ENCODE data around the gene FAM156B.
"Not testable (repeated sequence)": the region's sequence is repeated elsewhere in the genome, so short reads cannot be mapped to it uniquely, and the experiment has no call there.

The FAM156B gene

DNA sequence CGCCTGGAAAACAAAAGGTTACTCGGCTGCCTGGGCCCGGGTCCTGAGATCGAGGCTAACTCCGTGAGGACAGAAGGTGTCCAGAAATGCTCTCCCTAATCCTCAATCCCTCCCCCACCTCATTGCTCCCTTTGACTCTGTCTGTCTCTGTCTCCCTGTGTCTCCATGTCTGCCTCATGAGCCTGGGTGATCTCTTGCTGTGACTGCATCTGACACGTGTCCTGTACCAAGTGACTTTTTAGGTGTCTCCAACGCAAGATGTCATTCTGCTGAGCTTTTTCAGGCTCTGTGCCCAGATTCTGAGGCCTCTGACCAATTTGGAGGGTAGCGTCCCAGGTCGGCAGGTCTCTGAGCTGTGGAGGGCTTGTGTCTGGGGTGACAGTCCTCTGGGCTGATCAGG is 9.0 kb upstream of the FAM156B start:
- H3K4me3 ChIP-seq; DNase-seq (ENCODE audit: low read depth, low spot score); H3K9me3 ChIP-seq (ENCODE audit: low read depth, low read length); H3K9ac ChIP-seq (ENCODE audit: insufficient read length); H3K27ac ChIP-seq; H3K36me3 ChIP-seq (ENCODE audit: insufficient read depth, low read length): not testable (repeated sequence)

DNA sequence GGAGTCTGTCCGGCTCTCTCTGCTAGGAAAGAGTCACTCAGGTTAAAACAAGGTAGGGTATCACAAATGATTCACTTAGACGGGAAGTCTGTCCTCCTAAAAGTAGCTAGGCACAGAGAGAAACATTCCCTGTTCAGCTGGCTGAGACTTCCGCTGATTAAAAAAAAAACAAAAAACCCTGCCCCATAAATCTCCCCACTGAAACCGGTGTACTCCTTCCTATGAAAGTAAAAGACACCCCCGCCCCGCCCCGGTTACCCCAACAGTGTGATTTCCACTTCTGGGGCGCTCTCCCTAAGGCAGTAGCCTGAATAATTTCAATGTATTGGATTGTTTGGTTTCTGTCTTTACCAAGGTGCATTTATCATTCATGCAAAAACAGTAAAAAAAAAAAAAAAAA is 692 bp upstream of the FAM156B start:
- DNase-seq (ENCODE audit: low read depth, low spot score); H3K36me3 ChIP-seq (ENCODE audit: insufficient read depth, low read length); H3K9me3 ChIP-seq (ENCODE audit: low read depth, low read length); H3K27ac ChIP-seq; H3K9ac ChIP-seq (ENCODE audit: insufficient read length); H3K4me3 ChIP-seq: not testable (repeated sequence)

DNA sequence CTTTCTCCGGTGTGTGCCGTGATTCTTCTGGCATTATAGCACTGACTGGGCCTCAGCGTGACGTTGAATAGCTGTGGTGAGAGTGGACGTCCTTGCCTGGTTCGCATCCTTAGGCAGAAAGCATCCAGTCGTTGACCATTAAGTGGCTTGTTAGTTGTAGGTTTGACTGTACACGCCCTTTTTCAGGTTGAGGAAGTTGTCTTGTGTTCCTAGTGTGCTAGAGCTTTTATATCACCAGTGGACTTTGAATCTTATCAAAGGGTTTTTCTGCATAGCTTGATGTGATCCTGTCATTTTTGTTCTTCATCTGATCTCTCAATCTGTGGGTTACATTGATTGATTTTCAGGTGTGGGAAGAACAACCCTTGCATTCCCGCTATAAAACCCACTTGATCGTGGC is 8.4 kb downstream of the FAM156B start:
- DNase-seq (ENCODE audit: low read depth, low spot score); H3K27ac ChIP-seq; H3K36me3 ChIP-seq (ENCODE audit: insufficient read depth, low read length); H3K9me3 ChIP-seq (ENCODE audit: low read depth, low read length); H3K9ac ChIP-seq (ENCODE audit: insufficient read length); H3K4me3 ChIP-seq: not testable (repeated sequence)

GRCh38 chrX:52906072-52906471 is 8.9 kb downstream of the FAM156B start:
- H3K4me3 ChIP-seq; H3K9ac ChIP-seq (ENCODE audit: insufficient read length); DNase-seq (ENCODE audit: low read depth, low spot score); H3K9me3 ChIP-seq (ENCODE audit: low read depth, low read length); H3K36me3 ChIP-seq (ENCODE audit: insufficient read depth, low read length); H3K27ac ChIP-seq: not testable (repeated sequence)

DNA sequence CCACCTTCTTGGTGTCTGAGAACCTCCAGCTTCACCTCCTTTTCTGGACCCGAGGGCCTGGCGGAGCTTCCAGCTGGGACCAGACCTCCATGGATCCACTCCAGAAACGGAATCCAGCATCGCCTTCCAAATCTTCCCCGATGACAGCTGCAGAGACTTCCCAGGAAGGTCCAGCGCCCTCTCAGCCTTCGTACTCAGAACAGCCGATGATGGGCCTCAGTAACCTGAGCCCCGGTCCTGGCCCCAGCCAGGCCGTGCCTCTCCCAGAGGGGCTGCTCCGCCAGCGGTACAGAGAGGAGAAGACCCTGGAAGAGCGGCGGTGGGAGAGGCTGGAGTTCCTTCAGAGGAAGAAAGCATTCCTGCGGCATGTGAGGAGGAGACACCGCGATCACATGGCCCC is 10.0 kb downstream of the FAM156B start:
- H3K36me3 ChIP-seq (ENCODE audit: insufficient read depth, low read length); H3K27ac ChIP-seq; H3K9ac ChIP-seq (ENCODE audit: insufficient read length); H3K9me3 ChIP-seq (ENCODE audit: low read depth, low read length); DNase-seq (ENCODE audit: low read depth, low spot score); H3K4me3 ChIP-seq: not testable (repeated sequence)

GRCh38 chrX:52907900-52908299 is 10.8 kb downstream of the FAM156B start:
- H3K9me3 ChIP-seq (ENCODE audit: low read depth, low read length); H3K36me3 ChIP-seq (ENCODE audit: insufficient read depth, low read length); H3K9ac ChIP-seq (ENCODE audit: insufficient read length); DNase-seq (ENCODE audit: low read depth, low spot score); H3K4me3 ChIP-seq; H3K27ac ChIP-seq: not testable (repeated sequence)

- not testable (repeated sequence) for H3K4me3 ChIP-seq; H3K9ac ChIP-seq (ENCODE audit: insufficient read length); H3K27ac ChIP-seq; DNase-seq (ENCODE audit: low read depth, low spot score); H3K36me3 ChIP-seq (ENCODE audit: insufficient read depth, low read length); H3K9me3 ChIP-seq (ENCODE audit: low read depth, low read length)
These were observed 12.3 kb downstream of the FAM156B start for GRCh38 chrX:52909313-52909969.

- H3K4me3 ChIP-seq; H3K9me3 ChIP-seq (ENCODE audit: low read depth, low read length); H3K36me3 ChIP-seq (ENCODE audit: insufficient read depth, low read length); DNase-seq (ENCODE audit: low read depth, low spot score); H3K27ac ChIP-seq; H3K9ac ChIP-seq (ENCODE audit: insufficient read length): not testable (repeated sequence)
These were observed 16.6 kb downstream of the FAM156B start for GRCh38 chrX:52913681-52914080.

DNA sequence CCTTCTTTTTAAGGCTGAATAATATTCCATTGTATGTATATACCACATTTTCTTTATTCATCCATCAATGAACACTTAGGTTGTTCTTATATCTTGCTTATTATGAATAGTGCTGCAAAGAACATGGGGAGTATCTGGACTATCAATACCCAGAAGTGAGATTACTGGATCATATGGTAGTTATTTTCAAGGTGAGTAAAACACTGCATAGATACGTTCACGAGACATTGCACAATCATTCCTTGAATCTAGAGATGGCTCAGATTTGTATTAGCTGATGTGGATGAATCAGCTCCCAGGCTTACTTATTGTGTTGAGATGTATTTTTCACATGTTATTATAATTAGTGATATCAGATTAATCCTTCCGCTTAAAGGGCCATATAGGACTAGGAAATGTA is 17.6 kb downstream of the FAM156B start:
- H3K27ac ChIP-seq; H3K4me3 ChIP-seq; H3K36me3 ChIP-seq (ENCODE audit: insufficient read depth, low read length); DNase-seq (ENCODE audit: low read depth, low spot score); H3K9ac ChIP-seq (ENCODE audit: insufficient read length); H3K9me3 ChIP-seq (ENCODE audit: low read depth, low read length): not testable (repeated sequence)

- no peak for DNase-seq (ENCODE audit: low read depth, low spot score)
- H3K27ac ChIP-seq = peak overlapping the region; percentile 99
These were observed 26.7 kb downstream of the FAM156B start for GRCh38 chrX:52923781-52924241.

DNA sequence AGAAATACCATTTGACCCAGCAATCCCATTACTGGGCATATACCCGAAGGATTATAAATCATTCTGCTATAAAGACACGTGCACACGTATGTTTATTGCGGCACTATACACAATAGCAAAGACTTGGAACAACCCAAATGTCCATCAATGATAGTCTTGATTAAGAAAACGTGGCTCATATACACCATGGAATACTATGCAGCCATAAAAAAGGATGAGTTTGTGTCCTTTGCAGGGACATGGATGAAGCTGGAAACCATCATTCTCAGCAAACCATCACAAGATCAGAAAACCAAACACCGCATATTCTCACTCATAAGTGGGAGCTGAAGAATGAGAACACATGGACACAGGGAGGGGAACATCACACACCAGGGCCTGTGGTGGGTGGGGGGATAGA is 33.1 kb downstream of the FAM156B start:
- H3K9ac ChIP-seq (ENCODE audit: insufficient read length); H3K9me3 ChIP-seq (ENCODE audit: low read depth, low read length); H3K36me3 ChIP-seq (ENCODE audit: insufficient read depth, low read length); H3K27ac ChIP-seq; H3K4me3 ChIP-seq; DNase-seq (ENCODE audit: low read depth, low spot score): not testable (repeated sequence)

More at GRCh38 chrX:52923781-52924241, 26.7 kb downstream of the FAM156B start:
- H3K9ac ChIP-seq (ENCODE audit: insufficient read length) = peak overlapping the region; percentile 43
- 0 out of 2 replicates have a peak, but pooled peaks cover 4% of the 10 kb centered on the region for H3K36me3 ChIP-seq (ENCODE audit: insufficient read depth, low read length)
- no peaks in the 10 kb centered on the region for H3K9me3 ChIP-seq (ENCODE audit: low read depth, low read length)
- TF ChIP-seq EZH2 (IDR thresholded peaks at IDR 0.05) = no peak
- peak overlapping the region; percentile 54 for H3K4me3 ChIP-seq
